SKM-1 (cell line): ENCODE data around the gene FER.

Experiments
- DNase-seq: peaks from one replicate; lab custom pipeline; 2025; ENCODE audit not compliant: unreplicated experiment; lab: John Stamatoyannopoulos, UW

The FER gene

DNA sequence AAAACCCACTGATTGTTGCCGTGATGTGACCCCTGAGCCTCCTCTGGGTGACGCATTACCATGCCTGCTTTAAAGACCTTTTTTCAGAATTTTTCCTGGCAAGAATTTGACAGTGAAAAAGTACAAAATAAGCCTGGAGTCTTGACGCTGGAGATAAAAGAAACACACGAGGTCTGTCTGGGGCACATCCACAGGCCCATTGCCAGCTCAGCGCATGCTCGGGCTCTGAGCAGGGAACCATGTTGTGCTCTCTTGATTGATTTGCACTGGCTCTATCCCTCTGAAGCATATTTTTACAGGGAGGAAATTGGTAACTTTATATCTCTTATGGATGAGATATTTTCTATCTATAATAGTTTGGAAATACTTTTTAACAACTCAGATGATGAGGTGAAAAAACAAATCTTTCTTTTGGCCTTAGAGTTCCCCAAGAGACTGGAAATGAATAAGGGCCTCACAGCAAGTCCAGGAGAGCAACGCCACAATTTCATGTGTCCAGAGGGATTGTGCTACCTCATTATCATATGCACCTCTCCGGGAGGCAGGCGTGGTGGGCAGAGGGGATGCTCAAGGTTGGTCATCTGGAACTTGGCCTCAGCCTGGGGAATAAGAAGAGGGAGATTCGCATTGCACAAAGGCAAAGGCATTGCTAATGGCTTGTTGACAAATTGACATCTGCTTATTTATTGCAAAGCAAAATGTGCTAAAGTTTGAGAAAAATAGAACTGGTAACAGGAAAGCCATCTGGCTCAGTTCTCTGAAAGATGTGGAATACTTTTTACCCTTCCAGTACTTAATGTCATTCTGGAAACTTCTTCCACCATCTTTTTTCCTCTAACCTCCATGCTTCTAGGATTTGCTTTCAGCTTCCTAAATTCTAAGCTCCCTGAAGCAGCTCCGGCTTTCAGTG is 478.3 kb downstream of the FER start:
- DNase-seq: no peak

DNA sequence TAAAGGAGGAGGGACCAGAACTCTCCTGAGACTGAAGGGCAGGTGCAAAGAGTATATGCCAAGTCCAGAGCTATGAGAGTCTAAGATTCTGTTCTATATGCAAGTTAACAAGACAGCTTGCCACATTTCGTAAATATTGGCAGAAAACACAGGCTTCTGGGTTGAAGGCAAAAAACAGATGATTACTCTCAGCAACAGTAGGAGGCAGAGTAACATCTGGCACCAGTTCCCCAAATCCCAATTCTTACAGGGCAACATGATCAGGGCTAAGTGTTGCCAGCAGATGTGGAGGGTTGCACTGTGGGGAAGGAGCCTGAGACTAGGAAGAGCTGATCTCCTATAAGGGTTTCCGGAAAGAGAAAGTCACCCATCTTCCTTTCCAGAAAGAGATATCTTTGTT is 482.7 kb downstream of the FER start:
- no peak for DNase-seq

DNA sequence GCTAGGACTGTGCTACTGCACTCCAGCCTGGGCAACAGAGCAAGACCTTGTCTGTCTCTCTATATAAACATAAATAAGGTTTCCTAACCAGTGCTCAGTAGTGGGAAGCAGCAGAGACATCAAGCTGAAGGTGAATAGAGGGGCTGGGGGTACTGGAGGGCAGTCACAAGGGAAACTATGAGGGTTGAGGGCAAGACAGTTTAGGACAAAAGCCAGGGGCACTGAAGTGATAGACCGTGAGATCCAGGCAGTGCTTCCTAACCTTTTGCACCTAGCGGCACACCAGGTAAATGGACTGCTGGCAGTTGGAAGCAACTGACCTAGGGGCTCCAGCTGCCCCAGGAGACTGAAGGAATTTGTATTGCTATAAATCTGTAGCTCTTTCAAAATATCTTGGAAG is 483.6 kb downstream of the FER start:
- DNase-seq: no peak

DNA sequence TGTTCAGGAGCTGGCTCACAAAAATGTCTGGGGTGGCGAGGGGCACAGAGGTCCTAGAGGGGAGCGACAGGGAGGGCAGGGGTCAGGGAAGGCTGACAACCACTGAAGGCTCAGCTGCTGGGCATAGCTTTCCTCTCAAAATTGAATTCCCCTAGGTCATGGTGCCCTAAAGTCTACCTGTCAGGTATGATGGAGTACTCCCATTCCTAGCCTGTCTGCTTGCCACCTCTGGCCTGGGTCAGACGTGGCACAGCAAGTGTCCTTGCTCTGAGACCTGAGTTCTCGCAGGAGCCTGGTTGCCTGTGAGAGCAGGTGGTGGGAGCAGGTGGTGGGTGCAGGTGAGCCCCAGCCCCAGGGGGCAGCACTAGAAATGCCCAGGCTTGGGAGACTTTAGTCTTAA is 486.7 kb downstream of the FER start:
- DNase-seq: no peak

DNA sequence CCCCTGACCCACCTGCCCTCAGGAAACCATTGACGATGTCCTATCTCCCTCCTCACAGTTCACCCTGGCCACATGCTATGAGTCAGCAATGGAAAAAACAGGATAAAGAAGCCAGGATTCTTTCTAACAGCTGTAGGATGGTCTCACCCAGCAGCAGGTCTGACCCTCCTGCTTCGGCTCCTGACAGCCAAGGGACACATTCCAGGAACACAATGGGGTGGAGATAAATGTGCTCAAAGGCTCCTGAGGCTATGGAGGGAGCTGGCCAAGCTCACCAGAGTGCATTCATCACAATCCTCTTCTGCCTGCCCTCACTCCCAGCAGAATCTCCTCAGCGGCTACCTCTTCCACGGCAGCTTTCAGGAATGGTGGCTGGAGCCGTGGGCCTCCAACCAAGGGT is 491.8 kb downstream of the FER start:
- no peak for DNase-seq

DNA sequence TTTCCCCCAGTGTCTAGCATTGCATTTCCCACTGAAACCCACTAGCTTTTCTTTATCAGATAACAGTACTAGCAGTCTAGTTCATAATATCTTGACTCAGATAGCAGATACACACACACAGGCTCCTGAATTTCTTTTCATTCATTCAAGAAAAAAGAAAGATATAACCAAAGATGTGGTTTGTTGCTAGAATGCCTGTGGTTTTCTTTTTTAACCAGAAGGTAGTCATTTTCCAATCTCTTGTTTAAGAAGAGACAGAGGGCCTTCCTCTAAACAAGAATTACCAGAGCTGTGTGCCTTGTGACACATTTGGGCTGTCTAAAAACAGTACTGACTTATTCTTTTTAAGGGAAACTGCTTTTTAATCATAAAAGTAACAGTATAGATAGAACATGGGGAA is 494.8 kb downstream of the FER start:
- no peak for DNase-seq

DNA sequence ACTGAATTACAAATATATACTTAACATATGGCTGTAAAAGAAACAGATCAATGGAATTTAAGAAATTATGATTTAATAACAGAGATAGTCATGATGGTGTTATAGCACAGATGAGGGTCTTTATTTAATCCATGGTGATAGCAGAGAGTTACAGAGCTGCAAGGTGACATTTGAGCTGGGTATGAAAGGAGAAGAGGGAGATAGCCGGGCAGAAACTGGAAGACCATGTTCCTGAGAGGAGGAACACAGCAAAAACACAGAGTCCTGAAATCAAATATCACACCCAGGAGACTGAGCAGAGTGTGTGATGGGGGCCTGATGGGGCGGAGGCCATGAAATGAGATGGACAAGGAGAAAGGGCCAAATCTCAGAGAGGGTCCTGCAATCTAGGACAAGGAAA is 498.7 kb downstream of the FER start:
- no peak for DNase-seq
